Activated naive CD4-positive, alpha-beta T cell treated with Interleukin-2 at 50 U/mL for 16 hours (primary cell): ENCODE data around the gene DOCK2.
"Not testable (repeated sequence)": the region's sequence is repeated elsewhere in the genome, so short reads cannot be mapped to it uniquely, and the experiment has no call there.

ENCODE experiments used
- DNase-seq: peaks from one replicate; pipeline ENCODE4 v3.0.0-alpha.2; 2020

Gene DOCK2

GRCh38 chr5:169798438-169798837 lies 161.4 kb downstream of the DOCK2 start:
- no peak for DNase-seq

GRCh38 chr5:169798906-169799660 lies 162.0 kb downstream of the DOCK2 start:
- DNase-seq, result no peak

GRCh38 chr5:169801324-169801777 lies 164.3 kb downstream of the DOCK2 start:
- DNase-seq, result no peak

GRCh38 chr5:169801781-169802180 lies 164.7 kb downstream of the DOCK2 start:
- DNase-seq, result no peak

GRCh38 chr5:169803077-169803981 lies 166.3 kb downstream of the DOCK2 start:
- DNase-seq, result no peak

- DNase-seq, result no peak
Observed at GRCh38 chr5:169804861-169805260, 167.8 kb downstream of the DOCK2 start.

GRCh38 chr5:169805527-169805934 lies 168.5 kb downstream of the DOCK2 start:
- DNase-seq, result peak; percentile 68

- DNase-seq, result no peak
Observed at GRCh38 chr5:169805937-169806700, 169.0 kb downstream of the DOCK2 start.

- DNase-seq, result no peak
Observed at GRCh38 chr5:169808118-169808581, 171.1 kb downstream of the DOCK2 start.

GRCh38 chr5:169808880-169809279 lies 171.8 kb downstream of the DOCK2 start:
- not testable (repeated sequence) for DNase-seq

GRCh38 chr5:169809281-169809680 lies 172.2 kb downstream of the DOCK2 start:
- DNase-seq, result no peak

GRCh38 chr5:169810524-169810923 lies 173.4 kb downstream of the DOCK2 start:
- no peak for DNase-seq

GRCh38 chr5:169811023-169811422 lies 173.9 kb downstream of the DOCK2 start:
- DNase-seq, result no peak

GRCh38 chr5:169811680-169812079 lies 174.6 kb downstream of the DOCK2 start:
- no peak for DNase-seq

- DNase-seq, result no peak
Observed at GRCh38 chr5:169812786-169813185, 175.7 kb downstream of the DOCK2 start.

- DNase-seq, result no peak
Observed at GRCh38 chr5:169814045-169814444, 177.0 kb downstream of the DOCK2 start.

- DNase-seq, result no peak
Observed at GRCh38 chr5:169814522-169814921, 177.4 kb downstream of the DOCK2 start.

- no peak for DNase-seq
Observed at GRCh38 chr5:169817031-169817430, 180.0 kb downstream of the DOCK2 start.

- no peak for DNase-seq
Observed at GRCh38 chr5:169826618-169827017, 189.5 kb downstream of the DOCK2 start.

- DNase-seq, result no peak
Observed at GRCh38 chr5:169827769-169828168, 190.7 kb downstream of the DOCK2 start.

- DNase-seq, result no peak
Observed at GRCh38 chr5:169828385-169828784, 191.3 kb downstream of the DOCK2 start.

GRCh38 chr5:169831331-169831730 lies 194.3 kb downstream of the DOCK2 start:
- DNase-seq, result no peak

GRCh38 chr5:169832304-169832703 lies 195.2 kb downstream of the DOCK2 start:
- DNase-seq, result no peak
